Body of pancreas (tissue), 4 donors: ENCODE data around the gene ECE2.

Experiments used
- POLR2A ChIP-seq, 3 donors: fragments of 450-650 bp; IDR thresholded peaks; one replicate each; pipeline ENCODE4 v1.6.1; 2016; ENCODE audit warnings: antibody characterized with exemption in 3 of 3, mild to moderate bottlenecking in 2 of 3
- TF ChIP-seq, protein P1 (sequence below), 7 experiments: fragments of 450-650 bp in 4 of 7; fragments of 200-600 bp in 3 of 7; sonication (generic) in 3 of 7; IDR thresholded peaks; one replicate each; pipeline ENCODE4 v1.5.1; 2016 to 2019; ENCODE audit warnings: antibody characterized with exemption in 7 of 7

- TF ChIP-seq POLR2A (IDR thresholded peaks at IDR 0.05), result no peak
- TF ChIP-seq, protein P1, sequence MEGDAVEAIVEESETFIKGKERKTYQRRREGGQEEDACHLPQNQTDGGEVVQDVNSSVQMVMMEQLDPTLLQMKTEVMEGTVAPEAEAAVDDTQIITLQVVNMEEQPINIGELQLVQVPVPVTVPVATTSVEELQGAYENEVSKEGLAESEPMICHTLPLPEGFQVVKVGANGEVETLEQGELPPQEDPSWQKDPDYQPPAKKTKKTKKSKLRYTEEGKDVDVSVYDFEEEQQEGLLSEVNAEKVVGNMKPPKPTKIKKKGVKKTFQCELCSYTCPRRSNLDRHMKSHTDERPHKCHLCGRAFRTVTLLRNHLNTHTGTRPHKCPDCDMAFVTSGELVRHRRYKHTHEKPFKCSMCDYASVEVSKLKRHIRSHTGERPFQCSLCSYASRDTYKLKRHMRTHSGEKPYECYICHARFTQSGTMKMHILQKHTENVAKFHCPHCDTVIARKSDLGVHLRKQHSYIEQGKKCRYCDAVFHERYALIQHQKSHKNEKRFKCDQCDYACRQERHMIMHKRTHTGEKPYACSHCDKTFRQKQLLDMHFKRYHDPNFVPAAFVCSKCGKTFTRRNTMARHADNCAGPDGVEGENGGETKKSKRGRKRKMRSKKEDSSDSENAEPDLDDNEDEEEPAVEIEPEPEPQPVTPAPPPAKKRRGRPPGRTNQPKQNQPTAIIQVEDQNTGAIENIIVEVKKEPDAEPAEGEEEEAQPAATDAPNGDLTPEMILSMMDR (IDR thresholded peaks at IDR 0.05), result no peak
These were observed 15.0 kb upstream of the ECE2 start for GRCh38 chr3:184260724-184261269.
